ENCODE data around the gene ATAT1. TPM values are rescaled to one million over a fixed set of nuclear protein-coding genes. Genes with fewer than 3 reads are reported as not detected.

The ATAT1 gene
- total and polyA plus RNA-seq, 9 of the 15 experiments (the other 6 are each of a cell fraction or from before 2014, with no cell fraction given), result 0.65 to 5.8 (median 1.6) TPM

GRCh38 chr6:30685157-30686008 is 58.7 kb downstream of the ATAT1 start (continued):
- TF ChIP-seq PYGO2 (tag; IDR thresholded peaks at IDR 0.05) (no peak), BRF1 (IDR thresholded peaks at IDR 0.05; ENCODE audit: borderline replicate concordance, extremely low read depth, insufficient read length) (no peak), FOXP4 (CRISPR knock-in tag; IDR thresholded peaks at IDR 0.05; ENCODE audit: borderline replicate concordance) (no peak), CBFA2T3 (IDR thresholded peaks at IDR 0.05) (no peak), ZNF589 (CRISPR knock-in tag; IDR thresholded peaks at IDR 0.05; ENCODE audit: low read depth) (no peak), ZNF79 (CRISPR knock-in tag; IDR thresholded peaks at IDR 0.05; ENCODE audit: low read depth) (no peak), BRD4 (IDR thresholded peaks at IDR 0.05) (peak; percentile 42; the same call in 1 of the 2 replicates), MYC (IDR thresholded peaks at IDR 0.05; ENCODE audit: low read depth, low read length) (no peak), MYC (CRISPR knock-in tag; IDR thresholded peaks at IDR 0.05; ENCODE audit: borderline replicate concordance, low read depth) (no peak), ZNF395 (CRISPR knock-in tag; IDR thresholded peaks at IDR 0.05) (no peak), E2F3 (CRISPR knock-in tag; IDR thresholded peaks at IDR 0.05) (no peak), BCLAF1 (IDR thresholded peaks at IDR 0.05; ENCODE audit: borderline replicate concordance in 1 of 2, control insufficient read depth in 1 of 2, low read depth in 2 of 2, low read length in 1 of 2) (no peak), HDAC8 (tag; IDR thresholded peaks at IDR 0.05) (0 out of 2 replicates have a peak, but pooled peaks have one; percentile 38), ZNF184 (CRISPR knock-in tag; IDR thresholded peaks at IDR 0.05) (no peak), ZEB2 (IDR thresholded peaks at IDR 0.05) (no peak), MCM7 (IDR thresholded peaks at IDR 0.05) (no peak), DDX20 (tag; IDR thresholded peaks at IDR 0.05; ENCODE audit: low read depth) (no peak), HNRNPLL (IDR thresholded peaks at IDR 0.05; ENCODE audit: low read depth, low read length, poor library complexity, severe bottlenecking) (peak; percentile 47), ID3 (CRISPR knock-in tag; IDR thresholded peaks at IDR 0.05) (no peak), ID3 (tag; IDR thresholded peaks at IDR 0.05) (no peak)

All from K562 (cell line).